GM12801 (cell line): ENCODE results near the gene THPO.

Experiments used
- TF ChIP-seq, protein P1 (sequence below): IDR thresholded peaks from one replicate; pipeline ENCODE4 v1.5.1; 2011; ENCODE audit warnings: control low read depth; ENCODE audit not compliant: insufficient read length; ENCODE audit errors: extremely low read depth

The THPO gene

DNA sequence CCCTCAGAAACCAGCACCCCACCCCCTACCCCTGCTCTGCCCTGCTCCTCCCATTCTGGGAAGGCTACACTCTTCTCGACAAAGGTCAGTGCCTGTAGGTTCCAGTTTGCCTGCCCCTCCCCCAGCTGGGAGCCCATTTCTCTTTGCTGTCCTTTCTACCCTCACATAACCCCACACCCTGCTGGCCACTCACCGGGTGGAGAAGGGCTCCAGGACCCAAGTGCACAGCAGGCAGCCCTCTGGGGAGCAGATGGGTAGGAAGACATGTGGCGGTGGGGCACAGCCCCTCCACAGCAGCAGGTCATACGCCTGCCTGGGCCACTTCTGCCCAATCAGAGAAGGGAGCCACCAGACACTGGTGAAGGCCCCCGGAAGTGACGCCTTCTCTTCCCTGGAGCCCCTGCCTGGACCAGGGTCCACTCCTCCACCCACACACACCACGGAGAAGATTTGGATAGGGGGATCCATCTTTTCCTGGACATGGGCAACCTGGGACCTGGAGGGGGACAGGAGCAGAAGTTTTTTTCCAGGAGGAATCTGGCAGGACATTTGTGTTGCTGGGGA, at the start of gene THPO:
Gene THPO, minus strand, starts transcription at position 326 of the 564 bp plus-strand sequence. CDS start 1,948 bp downstream, outside the sequence.
- TF ChIP-seq, protein P1, sequence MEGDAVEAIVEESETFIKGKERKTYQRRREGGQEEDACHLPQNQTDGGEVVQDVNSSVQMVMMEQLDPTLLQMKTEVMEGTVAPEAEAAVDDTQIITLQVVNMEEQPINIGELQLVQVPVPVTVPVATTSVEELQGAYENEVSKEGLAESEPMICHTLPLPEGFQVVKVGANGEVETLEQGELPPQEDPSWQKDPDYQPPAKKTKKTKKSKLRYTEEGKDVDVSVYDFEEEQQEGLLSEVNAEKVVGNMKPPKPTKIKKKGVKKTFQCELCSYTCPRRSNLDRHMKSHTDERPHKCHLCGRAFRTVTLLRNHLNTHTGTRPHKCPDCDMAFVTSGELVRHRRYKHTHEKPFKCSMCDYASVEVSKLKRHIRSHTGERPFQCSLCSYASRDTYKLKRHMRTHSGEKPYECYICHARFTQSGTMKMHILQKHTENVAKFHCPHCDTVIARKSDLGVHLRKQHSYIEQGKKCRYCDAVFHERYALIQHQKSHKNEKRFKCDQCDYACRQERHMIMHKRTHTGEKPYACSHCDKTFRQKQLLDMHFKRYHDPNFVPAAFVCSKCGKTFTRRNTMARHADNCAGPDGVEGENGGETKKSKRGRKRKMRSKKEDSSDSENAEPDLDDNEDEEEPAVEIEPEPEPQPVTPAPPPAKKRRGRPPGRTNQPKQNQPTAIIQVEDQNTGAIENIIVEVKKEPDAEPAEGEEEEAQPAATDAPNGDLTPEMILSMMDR: no peak

DNA sequence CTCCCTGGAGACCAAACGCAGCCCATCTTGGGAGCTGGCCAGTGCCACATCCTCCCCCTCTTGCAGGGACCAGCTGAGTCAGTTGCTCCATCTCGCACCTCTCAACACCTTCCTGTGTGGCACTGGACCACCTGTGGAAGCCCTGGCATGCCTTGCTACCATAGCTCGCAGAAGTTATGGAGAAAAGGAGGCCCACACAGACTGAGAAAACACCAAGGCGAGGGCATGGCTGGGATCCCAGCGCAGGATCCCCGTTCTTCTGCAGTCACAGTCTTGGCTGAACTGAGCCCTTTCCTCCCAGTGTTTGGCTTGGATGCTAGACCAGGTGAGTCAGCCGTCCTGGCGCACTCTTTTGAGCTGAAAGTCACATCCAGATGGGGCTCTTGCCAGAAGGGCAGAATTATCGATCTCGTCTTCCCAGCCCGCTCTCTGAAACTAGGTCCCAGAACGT, 48.7 kb upstream of the THPO start:
- TF ChIP-seq, protein P1: no peak

DNA sequence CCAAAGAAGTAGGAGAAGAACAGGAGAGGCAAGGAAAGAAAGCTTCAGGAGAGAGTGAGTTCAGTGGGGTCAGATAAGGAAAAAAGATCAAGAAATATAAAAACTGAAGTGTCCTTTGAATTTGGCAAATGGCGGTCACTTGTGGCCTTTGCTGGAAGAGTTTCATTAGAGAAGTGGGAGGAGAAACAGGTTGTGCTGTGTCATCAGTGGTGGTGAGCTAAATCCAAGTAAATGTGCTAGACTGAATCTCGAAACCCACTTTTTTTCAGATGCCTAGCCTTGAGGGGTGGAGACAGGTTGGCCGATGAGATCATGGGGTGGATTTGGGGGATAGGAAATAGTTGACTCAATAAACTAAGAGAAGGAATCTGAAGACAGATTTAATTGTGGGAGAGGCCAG, 45.6 kb upstream of the THPO start:
- TF ChIP-seq, protein P1: no peak

DNA sequence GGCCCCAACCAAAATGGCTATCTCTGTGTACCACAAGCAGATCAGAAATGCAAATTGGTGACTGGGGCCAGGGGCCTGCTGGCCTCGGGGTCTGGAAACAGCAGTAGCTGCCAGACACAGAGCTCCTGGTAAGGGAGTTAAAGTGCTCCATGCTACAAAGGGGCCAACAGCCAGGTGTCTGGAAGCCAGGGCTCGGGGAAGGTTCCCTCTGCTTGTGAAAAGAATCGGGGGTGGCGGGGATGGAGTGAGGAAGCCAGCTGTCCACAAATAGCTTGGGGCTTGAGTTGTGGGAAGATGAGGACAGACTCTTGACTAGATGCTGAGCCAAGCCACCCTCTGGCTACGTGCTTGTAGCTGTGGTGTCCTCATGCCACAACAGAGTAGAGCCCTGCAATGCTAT, 41.2 kb upstream of the THPO start:
- TF ChIP-seq, protein P1: no peak

DNA sequence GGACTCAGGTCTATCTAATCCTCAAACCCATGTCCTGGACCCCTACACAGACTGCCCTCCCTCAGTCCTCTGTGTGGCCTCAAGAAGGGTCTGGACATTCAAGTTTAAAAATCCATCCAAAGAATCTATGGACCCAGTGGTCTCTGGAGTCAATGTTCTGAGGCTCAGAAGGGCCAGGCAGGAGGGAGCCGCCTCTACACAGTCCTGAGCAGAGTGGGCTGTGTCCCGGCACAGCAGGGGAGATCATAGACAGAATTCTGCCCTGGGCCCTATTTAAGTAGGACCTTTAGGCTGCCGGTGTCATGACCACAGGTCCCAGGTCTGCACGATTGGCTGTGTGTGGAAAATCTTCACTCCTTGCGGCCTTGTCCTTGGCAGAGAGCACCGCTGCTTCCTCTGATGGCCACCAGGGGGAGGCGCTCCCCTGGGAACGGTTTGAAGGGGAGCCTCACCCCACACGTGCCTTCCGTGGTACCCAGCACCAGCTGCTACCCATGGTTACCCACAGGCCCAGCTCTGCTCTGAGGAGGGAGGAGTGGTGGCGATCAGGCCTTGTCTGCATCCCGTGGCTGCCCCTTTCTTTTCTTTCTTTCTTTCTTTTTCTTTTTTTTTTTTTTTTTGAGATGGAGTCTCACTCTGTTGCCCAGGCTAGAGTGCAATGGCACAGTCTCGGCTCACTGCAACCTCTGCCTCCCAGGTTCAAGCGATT, 39.8 kb upstream of the THPO start:
- TF ChIP-seq, protein P1: peak; percentile 17

DNA sequence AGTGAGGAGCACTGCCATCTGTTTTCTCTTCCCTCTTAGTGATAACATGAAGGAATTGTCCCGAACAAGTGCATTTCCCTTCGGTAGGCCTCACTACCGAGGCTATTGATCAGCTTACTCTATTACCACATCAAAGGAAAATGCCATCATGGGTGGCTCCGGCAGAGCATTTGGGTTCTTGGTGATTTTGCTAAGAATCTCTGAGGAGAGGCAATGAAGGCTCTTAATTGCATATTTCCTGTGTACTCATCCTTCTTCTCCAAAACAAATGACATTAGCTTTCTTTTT, 37.1 kb upstream of the THPO start:
- TF ChIP-seq, protein P1: no peak

DNA sequence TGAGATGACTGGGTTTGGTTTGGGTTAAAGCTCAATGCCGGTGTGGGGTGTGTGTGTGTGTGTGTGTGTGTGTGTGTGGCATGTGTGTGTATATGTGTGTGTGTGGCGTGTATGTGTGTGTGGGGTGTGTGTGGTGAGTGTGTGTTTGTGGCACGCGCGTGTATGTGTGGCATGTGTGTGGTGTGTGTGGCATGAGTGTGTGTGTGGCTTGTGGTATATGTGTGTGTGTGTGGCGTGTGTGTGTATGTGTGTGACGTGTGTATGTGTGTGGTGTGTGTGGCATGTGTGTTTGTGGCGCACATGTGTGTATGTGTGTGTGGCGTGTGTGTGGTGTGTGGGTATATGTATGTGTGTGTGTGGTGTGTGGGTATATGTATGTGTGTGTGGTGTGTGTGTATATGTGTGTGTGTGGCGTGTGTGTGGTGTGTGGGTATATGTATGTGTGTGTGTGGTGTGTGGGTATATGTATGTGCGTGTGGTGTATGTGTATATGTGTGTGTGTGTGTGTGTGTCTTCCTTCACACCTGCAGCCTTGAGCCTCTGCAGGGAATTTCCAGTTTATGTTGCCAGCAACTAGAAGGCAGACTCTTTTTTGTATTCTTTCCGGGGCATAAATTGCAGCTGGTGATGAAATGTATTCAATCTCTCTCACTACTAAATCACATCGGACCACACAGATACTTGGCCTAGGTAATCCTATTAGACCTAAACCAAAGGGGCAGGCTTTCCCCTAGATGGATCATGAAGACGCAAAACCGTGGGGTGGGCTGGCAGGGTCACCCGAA, 36.6 kb upstream of the THPO start:
- TF ChIP-seq, protein P1: no peak
